ENCODE data around the gene CISH. TPM values are rescaled to one million over a fixed set of nuclear protein-coding genes. Genes with fewer than 3 reads are reported as not detected.
A peak's percentile ranks its signal among the peaks of the same experiment; 100 is the strongest.

CISH gene
- total and polyA plus RNA-seq, 9 of the 15 experiments (the other 6 are each of a cell fraction or from before 2014, with no cell fraction given), result 1.7 to 47.7 (median 18.3) TPM

DNA sequence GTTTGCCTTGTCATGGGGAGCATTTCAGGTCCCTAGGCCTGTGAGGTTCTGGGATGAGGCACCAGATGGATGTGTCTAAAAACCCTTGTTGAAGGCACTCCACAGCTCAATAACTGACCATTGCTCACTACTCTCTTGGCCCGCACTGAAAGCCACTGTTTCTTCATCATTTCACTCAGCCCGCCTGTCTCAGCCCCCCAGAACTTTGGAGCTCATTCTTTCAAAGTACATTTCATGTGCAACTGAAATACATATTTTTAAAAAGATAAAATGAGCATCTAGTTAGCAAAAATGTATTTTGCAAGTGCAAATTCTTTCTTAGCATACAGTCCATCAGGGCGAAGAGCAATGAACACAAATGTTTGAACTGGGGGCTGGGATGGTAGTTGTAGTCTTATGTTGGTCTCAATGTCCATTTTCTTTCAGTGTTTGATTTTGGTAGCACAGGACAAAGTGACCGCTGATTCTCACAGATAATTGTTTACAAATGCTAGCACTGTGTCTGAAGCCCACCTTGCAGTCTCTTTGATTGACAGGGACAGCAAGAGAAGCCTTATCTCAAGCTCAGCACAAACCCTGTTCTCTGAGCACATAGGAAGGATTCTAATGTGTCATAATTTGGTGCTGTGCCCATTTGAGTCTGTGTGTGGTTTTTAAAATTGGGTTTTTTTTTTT lies 22.7 kb downstream of the CISH start:
- peak overlapping the region; percentile 93; the same call in 2 of the 3 replicates for H3K27ac ChIP-seq (ENCODE audit: extremely low read depth, low read depth, low read length)
- H2AFZ ChIP-seq (ENCODE audit: low read depth, low read length), result no peak overlapping the region
- in situ Hi-C loops (cut with MboI) (no loop called here), intact Hi-C loops (cut with micrococcal nuclease) (no loop called here)
- H3K36me3 ChIP-seq (ENCODE audit: control insufficient read depth, insufficient read depth, low read length), result peaks cover 8% of the 10 kb centered on the region; the same call in 2 of the 3 replicates
- POLR2A ChIA-PET, result interaction anchor here (0.6 to 5.3 kb wide), 9 partner anchors 8 to 909 kb away, joined by 3 to 44 read pairs (median 7); partner anchors contain the start of genes C3orf18 and HEMK1
- CTCF ChIA-PET (ENCODE audit: low intra/inter-chr PET ratio), result no interaction called here
- DNase-seq (ENCODE audit: extremely low read depth in 1 of 4, low spot score in 3 of 4) (peak in 2 of 4 experiments; percentile 27 to 57), ATAC-seq (no peak), FAIRE-seq (peak; percentile 77)
- BruUV-seq (replicated peaks), result no TSS peak
- no peaks in the 10 kb centered on the region for H3K79me2 ChIP-seq (ENCODE audit: control insufficient read depth, insufficient read depth, low read length)
- H3K9me1 ChIP-seq (ENCODE audit: control insufficient read depth, insufficient read depth, low read length), result no peaks in the 10 kb centered on the region
- 57% methylated on average over 4 of the region's 4 CpGs for WGBS (ENCODE audit: insufficient coverage, low coverage, missing lambda C conversion rate)
- no peak overlapping the region for H3K4me3 ChIP-seq
- H3K4me2 ChIP-seq (ENCODE audit: insufficient read depth, low read length), result no peak overlapping the region; the same call in 1 of the 2 replicates
- no peaks in the 10 kb centered on the region for H3K9me3 ChIP-seq (replicated peaks; ENCODE audit: control insufficient read depth, insufficient read depth, low read depth, low read length)
- H3K4me1 ChIP-seq (replicated peaks in 1 of 2; ENCODE audit: control insufficient read depth in 2 of 2, insufficient read depth in 2 of 2, low read length in 2 of 2), result peaks cover 51 to 54% of the 10 kb centered on the region in 2 experiments
- no peaks in the 10 kb centered on the region for H3K27me3 ChIP-seq (ENCODE audit: control insufficient read depth in 2 of 2, insufficient read depth in 2 of 2, low read length in 2 of 2)
- H3K9ac ChIP-seq (ENCODE audit: insufficient read depth in 1 of 2, low read depth in 2 of 2, low read length in 2 of 2), result peak overlapping the region; percentile 25 to 66; a peak in 2 of 4 replicates
- no peaks in the 10 kb centered on the region for H4K20me1 ChIP-seq (replicated peaks; ENCODE audit: control insufficient read depth, insufficient read depth, low read length)
- TF ChIP-seq ZNF253 (CRISPR knock-in tag; conservative IDR thresholded peaks at IDR 0.05) (no peak), DPF2 (IDR thresholded peaks at IDR 0.05) (0 out of 2 replicates have a peak, but pooled peaks have one; percentile 24), CBFA2T3 (IDR thresholded peaks at IDR 0.05) (peak; percentile 42; the same call in 1 of the 2 replicates), ZNF124 (CRISPR knock-in tag; IDR thresholded peaks at IDR 0.05) (no peak), ZKSCAN8 (CRISPR knock-in tag; IDR thresholded peaks at IDR 0.05) (no peak), NELFE (IDR thresholded peaks at IDR 0.05; ENCODE audit: insufficient read depth, insufficient read length) (no peak), NR4A1 (CRISPR knock-in tag; IDR thresholded peaks at IDR 0.05) (no peak), NR4A1 (tag; IDR thresholded peaks at IDR 0.05) (no peak), NFIC (IDR thresholded peaks at IDR 0.05) (0 out of 2 replicates have a peak, but pooled peaks have one; percentile 33), STAG1 (CRISPR knock-in tag; IDR thresholded peaks at IDR 0.05; ENCODE audit: borderline replicate concordance) (no peak), HMG20B (CRISPR knock-in tag; IDR thresholded peaks at IDR 0.05) (no peak)
- TF ChIP-seq, protein P1, sequence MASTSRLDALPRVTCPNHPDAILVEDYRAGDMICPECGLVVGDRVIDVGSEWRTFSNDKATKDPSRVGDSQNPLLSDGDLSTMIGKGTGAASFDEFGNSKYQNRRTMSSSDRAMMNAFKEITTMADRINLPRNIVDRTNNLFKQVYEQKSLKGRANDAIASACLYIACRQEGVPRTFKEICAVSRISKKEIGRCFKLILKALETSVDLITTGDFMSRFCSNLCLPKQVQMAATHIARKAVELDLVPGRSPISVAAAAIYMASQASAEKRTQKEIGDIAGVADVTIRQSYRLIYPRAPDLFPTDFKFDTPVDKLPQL (IDR thresholded peaks at IDR 0.05; ENCODE audit: extremely low read depth, insufficient read length), result no peak
- TF ChIP-seq, protein P2, sequence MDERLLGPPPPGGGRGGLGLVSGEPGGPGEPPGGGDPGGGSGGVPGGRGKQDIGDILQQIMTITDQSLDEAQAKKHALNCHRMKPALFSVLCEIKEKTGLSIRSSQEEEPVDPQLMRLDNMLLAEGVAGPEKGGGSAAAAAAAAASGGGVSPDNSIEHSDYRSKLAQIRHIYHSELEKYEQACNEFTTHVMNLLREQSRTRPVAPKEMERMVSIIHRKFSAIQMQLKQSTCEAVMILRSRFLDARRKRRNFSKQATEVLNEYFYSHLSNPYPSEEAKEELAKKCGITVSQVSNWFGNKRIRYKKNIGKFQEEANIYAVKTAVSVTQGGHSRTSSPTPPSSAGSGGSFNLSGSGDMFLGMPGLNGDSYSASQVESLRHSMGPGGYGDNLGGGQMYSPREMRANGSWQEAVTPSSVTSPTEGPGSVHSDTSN (CRISPR knock-in tag; IDR thresholded peaks at IDR 0.05; ENCODE audit: low read depth), result 0 out of 2 replicates have a peak, but pooled peaks have one; percentile 40
- TF ChIP-seq, protein P2 (tag; conservative IDR thresholded peaks at IDR 0.05; ENCODE audit: low read depth), result peak; percentile 71
- TF ChIP-seq, protein P3, sequence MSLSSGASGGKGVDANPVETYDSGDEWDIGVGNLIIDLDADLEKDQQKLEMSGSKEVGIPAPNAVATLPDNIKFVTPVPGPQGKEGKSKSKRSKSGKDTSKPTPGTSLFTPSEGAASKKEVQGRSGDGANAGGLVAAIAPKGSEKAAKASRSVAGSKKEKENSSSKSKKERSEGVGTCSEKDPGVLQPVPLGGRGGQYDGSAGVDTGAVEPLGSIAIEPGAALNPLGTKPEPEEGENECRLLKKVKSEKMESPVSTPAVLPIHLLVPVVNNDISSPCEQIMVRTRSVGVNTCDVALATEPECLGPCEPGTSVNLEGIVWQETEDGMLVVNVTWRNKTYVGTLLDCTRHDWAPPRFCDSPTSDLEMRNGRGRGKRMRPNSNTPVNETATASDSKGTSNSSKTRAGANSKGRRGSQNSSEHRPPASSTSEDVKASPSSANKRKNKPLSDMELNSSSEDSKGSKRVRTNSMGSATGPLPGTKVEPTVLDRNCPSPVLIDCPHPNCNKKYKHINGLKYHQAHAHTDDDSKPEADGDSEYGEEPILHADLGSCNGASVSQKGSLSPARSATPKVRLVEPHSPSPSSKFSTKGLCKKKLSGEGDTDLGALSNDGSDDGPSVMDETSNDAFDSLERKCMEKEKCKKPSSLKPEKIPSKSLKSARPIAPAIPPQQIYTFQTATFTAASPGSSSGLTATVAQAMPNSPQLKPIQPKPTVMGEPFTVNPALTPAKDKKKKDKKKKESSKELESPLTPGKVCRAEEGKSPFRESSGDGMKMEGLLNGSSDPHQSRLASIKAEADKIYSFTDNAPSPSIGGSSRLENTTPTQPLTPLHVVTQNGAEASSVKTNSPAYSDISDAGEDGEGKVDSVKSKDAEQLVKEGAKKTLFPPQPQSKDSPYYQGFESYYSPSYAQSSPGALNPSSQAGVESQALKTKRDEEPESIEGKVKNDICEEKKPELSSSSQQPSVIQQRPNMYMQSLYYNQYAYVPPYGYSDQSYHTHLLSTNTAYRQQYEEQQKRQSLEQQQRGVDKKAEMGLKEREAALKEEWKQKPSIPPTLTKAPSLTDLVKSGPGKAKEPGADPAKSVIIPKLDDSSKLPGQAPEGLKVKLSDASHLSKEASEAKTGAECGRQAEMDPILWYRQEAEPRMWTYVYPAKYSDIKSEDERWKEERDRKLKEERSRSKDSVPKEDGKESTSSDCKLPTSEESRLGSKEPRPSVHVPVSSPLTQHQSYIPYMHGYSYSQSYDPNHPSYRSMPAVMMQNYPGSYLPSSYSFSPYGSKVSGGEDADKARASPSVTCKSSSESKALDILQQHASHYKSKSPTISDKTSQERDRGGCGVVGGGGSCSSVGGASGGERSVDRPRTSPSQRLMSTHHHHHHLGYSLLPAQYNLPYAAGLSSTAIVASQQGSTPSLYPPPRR (CRISPR knock-in tag; IDR thresholded peaks at IDR 0.05; ENCODE audit: borderline replicate concordance), result no peak

All from K562 (cell line).